Measurements from ENCODE around the gene SLC25A10.
"Not testable (repeated sequence)": the region's sequence is repeated elsewhere in the genome, so short reads cannot be mapped to it uniquely, and the experiment has no call there.

SLC25A10 gene

DNA sequence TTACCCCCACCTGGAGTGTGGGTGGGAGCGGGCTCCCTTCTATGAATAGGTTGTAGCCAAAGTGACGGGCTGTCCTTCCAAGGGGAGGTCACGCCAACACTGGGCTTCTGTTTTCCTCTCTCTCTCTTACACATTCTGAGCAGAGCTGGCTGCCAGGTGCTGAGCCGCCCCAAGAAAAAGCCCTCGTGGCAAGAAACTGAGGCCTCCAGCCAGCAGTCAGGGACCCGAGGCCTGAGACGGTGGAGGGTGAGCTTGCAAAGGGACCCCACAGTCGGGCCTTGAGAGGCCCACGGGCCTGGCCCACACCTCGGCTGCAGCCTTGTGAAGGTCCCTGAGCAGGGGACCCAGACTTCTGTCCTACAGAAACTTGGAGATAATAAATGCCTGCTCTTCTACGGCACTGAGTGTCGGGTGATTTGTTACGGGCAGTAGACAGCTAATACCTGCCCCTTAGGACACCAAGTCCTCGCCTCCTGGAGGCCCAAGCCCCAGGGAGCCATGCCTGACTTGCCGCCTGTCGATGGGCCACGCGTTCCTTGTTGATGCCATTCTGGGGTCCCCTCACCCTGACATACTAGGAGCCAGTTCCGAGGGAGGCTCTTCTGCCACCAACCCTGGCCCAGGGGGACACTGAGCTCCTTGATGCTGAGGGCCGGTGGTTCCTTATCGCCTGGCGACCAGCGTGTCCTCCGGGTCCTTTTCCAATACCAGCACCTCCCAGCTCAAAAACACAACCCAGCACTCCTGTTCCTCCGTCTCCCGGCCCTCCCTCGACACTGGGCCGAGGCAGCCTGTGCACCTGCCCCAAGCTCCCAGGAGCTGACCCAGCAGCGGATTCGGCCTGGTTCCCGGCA is 26.1 kb downstream of the SLC25A10 start:
- H3K27ac ChIP-seq: no peak overlapping the region
- H3K4me3 ChIP-seq (ENCODE audit: low read depth, low read length): no peak overlapping the region
- H3K9me3 ChIP-seq (ENCODE audit: severe bottlenecking): no peaks in the 10 kb centered on the region
- TF ChIP-seq, protein P1, sequence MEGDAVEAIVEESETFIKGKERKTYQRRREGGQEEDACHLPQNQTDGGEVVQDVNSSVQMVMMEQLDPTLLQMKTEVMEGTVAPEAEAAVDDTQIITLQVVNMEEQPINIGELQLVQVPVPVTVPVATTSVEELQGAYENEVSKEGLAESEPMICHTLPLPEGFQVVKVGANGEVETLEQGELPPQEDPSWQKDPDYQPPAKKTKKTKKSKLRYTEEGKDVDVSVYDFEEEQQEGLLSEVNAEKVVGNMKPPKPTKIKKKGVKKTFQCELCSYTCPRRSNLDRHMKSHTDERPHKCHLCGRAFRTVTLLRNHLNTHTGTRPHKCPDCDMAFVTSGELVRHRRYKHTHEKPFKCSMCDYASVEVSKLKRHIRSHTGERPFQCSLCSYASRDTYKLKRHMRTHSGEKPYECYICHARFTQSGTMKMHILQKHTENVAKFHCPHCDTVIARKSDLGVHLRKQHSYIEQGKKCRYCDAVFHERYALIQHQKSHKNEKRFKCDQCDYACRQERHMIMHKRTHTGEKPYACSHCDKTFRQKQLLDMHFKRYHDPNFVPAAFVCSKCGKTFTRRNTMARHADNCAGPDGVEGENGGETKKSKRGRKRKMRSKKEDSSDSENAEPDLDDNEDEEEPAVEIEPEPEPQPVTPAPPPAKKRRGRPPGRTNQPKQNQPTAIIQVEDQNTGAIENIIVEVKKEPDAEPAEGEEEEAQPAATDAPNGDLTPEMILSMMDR (IDR thresholded peaks at IDR 0.05; ENCODE audit: low read depth, low read length): no peak
- no peak for DNase-seq
- no peaks in the 10 kb centered on the region for H3K27me3 ChIP-seq (ENCODE audit: insufficient read depth, low read depth, severe bottlenecking)
- H3K36me3 ChIP-seq: no peaks in the 10 kb centered on the region

DNA sequence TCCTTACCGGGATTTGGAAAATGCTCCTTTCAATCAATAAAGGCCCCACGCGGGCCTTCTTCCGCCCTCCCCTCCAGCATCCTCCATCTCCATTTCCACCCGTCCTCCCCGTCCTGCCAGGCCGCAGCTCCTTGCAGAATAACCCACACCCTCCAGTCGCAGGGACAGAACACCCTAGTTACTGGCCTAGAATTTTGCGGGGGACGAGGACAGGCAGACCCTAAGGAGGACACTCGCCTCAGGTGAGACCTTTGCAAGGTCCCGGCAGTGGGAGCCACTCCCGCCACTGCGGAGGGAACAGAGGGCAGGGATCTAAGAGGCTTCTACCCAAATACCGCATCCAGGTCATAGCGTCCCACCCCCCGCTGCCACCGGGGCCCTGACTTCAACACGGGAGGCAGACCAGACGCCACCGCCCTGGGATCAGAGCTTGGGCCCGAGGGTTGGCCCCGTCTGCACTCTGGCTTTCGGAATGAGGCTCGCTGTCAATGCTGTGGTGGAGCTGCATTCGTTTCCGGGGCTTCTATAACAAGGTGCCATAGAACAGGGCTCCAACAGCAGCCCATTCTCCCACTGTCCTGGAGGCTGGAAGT is 26.8 kb downstream of the SLC25A10 start:
- TF ChIP-seq, protein P1 (IDR thresholded peaks at IDR 0.05; ENCODE audit: low read depth, low read length): no peak
- Histone ChIP-seq H3K27ac (no peak overlapping the region), H3K27me3 (ENCODE audit: insufficient read depth, low read depth, severe bottlenecking) (no peaks in the 10 kb centered on the region), H3K36me3 (no peaks in the 10 kb centered on the region), H3K9me3 (ENCODE audit: severe bottlenecking) (no peaks in the 10 kb centered on the region), H3K4me3 (ENCODE audit: low read depth, low read length) (no peak overlapping the region)
- DNase-seq: no peak

DNA sequence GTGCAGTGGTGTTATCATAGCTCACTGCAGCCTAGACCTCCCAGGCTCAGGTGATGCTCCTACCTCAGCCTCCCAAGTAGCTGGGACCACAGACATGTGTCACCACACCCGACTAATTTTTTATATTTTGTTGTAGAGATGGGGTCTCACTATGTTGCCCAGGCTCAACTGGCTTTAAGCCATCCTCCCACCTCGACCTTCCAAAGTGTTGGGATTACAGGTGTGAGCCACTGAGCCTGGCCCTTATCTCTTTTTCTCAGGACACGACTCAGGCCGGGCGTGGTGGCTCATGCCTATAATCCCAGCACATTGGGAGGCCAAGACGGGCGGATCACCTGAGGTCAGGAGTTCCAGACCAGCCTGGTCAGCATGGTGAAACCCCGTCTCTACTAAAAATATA is 27.5 kb downstream of the SLC25A10 start:
- DNase-seq; H3K27me3 ChIP-seq (ENCODE audit: insufficient read depth, low read depth, severe bottlenecking); H3K9me3 ChIP-seq (ENCODE audit: severe bottlenecking); H3K27ac ChIP-seq; H3K36me3 ChIP-seq; H3K4me3 ChIP-seq (ENCODE audit: low read depth, low read length): not testable (repeated sequence)

DNA sequence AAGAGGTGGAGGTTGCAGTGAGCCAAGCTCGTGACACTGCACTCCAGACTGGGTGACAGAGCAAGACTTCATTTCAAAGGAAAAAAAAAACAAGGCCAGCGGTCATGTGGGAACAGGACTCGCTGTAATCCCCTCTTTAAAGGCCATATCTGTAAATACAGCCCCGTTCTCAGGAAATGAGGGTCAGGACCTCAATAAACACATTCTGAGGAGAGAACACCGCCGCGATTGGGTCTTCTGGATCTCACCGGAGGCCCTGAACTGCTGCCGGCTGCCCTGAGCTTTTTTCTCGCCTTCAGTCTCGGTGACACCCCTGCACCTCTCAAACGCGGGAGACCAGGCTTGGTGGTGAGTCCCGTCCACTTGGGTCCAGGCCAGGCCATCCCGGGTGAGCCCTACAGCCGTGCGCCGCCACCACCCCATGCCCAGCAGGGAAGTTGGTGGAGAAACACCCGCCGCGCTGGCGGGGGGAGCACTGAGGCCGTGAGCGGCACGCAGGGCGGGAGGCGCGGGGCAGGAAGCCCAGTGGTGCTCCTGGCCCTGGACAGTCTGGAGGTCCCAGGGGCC is 28.4 kb downstream of the SLC25A10 start:
- TF ChIP-seq, protein P1 (IDR thresholded peaks at IDR 0.05; ENCODE audit: low read depth, low read length): no peak
- DNase-seq: no peak
- H3K27ac ChIP-seq: peak overlapping the region; percentile 18
- no peaks in the 10 kb centered on the region for H3K9me3 ChIP-seq (ENCODE audit: severe bottlenecking)
- H3K27me3 ChIP-seq (ENCODE audit: insufficient read depth, low read depth, severe bottlenecking): no peaks in the 10 kb centered on the region
- no peaks in the 10 kb centered on the region for H3K36me3 ChIP-seq
- H3K4me3 ChIP-seq (ENCODE audit: low read depth, low read length): no peak overlapping the region

DNA sequence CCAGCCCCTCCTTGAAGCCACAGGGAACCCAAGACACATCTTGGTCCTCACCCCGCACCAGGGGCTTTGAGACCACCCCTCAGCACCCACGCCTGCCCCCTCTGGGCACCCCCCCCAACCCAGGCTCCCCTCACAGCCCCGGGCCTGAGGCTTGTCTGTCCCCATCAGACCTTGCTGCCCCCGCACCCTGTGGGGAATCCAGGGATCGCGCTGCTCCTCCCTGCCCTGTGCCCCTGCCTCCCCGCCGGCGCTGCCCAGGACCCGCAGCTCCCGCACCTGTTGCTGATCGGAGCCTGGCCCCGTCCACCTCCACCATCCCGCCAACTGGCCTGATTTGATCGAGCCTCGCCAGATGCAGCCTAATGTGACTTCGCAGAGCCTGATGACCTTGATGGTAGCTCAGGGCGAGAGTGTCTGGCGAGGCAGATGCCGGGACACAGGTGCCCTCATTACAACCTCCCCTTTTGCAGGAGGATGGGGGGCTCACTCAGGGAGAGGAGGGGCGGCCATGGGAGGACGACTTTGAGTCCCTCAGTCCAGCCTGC is 29.0 kb downstream of the SLC25A10 start:
- no peaks in the 10 kb centered on the region for H3K36me3 ChIP-seq
- H3K9me3 ChIP-seq (ENCODE audit: severe bottlenecking): no peaks in the 10 kb centered on the region
- no peak overlapping the region for H3K4me3 ChIP-seq (ENCODE audit: low read depth, low read length)
- no peak for DNase-seq
- H3K27ac ChIP-seq: no peak overlapping the region
- H3K27me3 ChIP-seq (ENCODE audit: insufficient read depth, low read depth, severe bottlenecking): no peaks in the 10 kb centered on the region
- TF ChIP-seq, protein P1 (IDR thresholded peaks at IDR 0.05; ENCODE audit: low read depth, low read length): no peak
